H1 (cell line): Measurements from ENCODE around the gene TM4SF20. TPM values are rescaled to one million over a fixed set of nuclear protein-coding genes. Genes with fewer than 3 reads are reported as not detected.

ENCODE experiments used
- CTCF ChIA-PET: fragments of 300-600 bp; sonication (Branson Sonifier 250); formaldehyde crosslinking; loops from one replicate; lab custom pipeline; 2021; ENCODE audit not compliant: partially characterized antibody; lab: Charles Lee
- POLR2A ChIA-PET: fragments of 300-600 bp; sonication (Branson Sonifier 250); formaldehyde crosslinking; loops from one replicate; lab custom pipeline; 2021; ENCODE audit warnings: inconsistent platforms; ENCODE audit not compliant: partially characterized antibody; lab: Charles Lee
- DNase-seq, 2 experiments: peaks; one replicate each; pipeline versions ENCODE4 v3.0.0 to v3.0.0-alpha.2; 2010 to 2022; ENCODE audit warnings: low spot score in 2 of 2, low read depth in 1 of 2, mixed read lengths in 1 of 2
- FAIRE-seq: peaks from 2 replicates; lab custom pipeline; 2011; peaks lifted over from hg19 to GRCh38; lab: Jason Lieb, UNC
- H2AFZ ChIP-seq: 2 replicates; pipeline ENCODE4 v1.8.1; 2012; ENCODE audit warnings: low read length, inconsistent platforms
- H2AK5ac ChIP-seq: 2 replicates; pipeline ENCODE4 v1.6.1; 2013; ENCODE audit warnings: low read depth, low read length
- H2BK120ac ChIP-seq: replicated peaks from 2 replicates; pipeline ENCODE3; 2013; ENCODE audit warnings: low read depth, low read length, inconsistent platforms
- H2BK12ac ChIP-seq: 2 replicates; pipeline ENCODE4 v1.6.1; 2013; ENCODE audit warnings: low read depth, low read length
- H2BK15ac ChIP-seq: 2 replicates; pipeline ENCODE4 v1.6.1; 2013; ENCODE audit warnings: low read length
- H2BK20ac ChIP-seq: 2 replicates; pipeline ENCODE4 v1.6.1; 2013; ENCODE audit warnings: low read length
- H2BK5ac ChIP-seq: 2 replicates; pipeline ENCODE4 v1.6.1; 2013; ENCODE audit warnings: low read depth, low read length
- H3K14ac ChIP-seq: 2 replicates; pipeline ENCODE4 v1.6.1; 2013; ENCODE audit warnings: inconsistent platforms; ENCODE audit not compliant: insufficient read length
- H3K18ac ChIP-seq: 2 replicates; pipeline ENCODE4 v1.6.1; 2013; ENCODE audit warnings: low read length; ENCODE audit errors: extremely low read depth
- H3K23ac ChIP-seq: 2 replicates; pipeline ENCODE4 v1.6.1; 2013; ENCODE audit warnings: inconsistent platforms; ENCODE audit not compliant: insufficient read length
- H3K23me2 ChIP-seq: 2 replicates; pipeline ENCODE4 v1.6.1; 2013; ENCODE audit warnings: low read depth, low read length
- H3K27ac ChIP-seq: 2 replicates; pipeline ENCODE4 v1.6.1; 2011; ENCODE audit warnings: low read depth, low read length, inconsistent platforms
- H3K27me3 ChIP-seq, 4 experiments: replicated peaks in 1 of 4; 1 replicate in 1 of 4; 2 replicates in 3 of 4; pipeline versions ENCODE4 v1.6.1 to v1.8.1; 2011 to 2013; ENCODE audit warnings: low read length in 3 of 4, mild to moderate bottlenecking in 3 of 4, inconsistent platforms in 2 of 4, mixed read lengths in 2 of 4, moderate library complexity in 1 of 4; ENCODE audit not compliant: control insufficient read depth in 3 of 4, insufficient read depth in 3 of 4; ENCODE audit errors: extremely low read depth in 1 of 4
- H3K36me3 ChIP-seq, 4 experiments: 2 replicates each; pipeline versions ENCODE4 v1.6.1 to v1.8.1; 2011 to 2013; ENCODE audit warnings: mild to moderate bottlenecking in 4 of 4, low read length in 3 of 4, moderate library complexity in 2 of 4, control low read depth in 1 of 4, inconsistent platforms in 1 of 4; ENCODE audit not compliant: insufficient read depth in 4 of 4, control insufficient read depth in 2 of 4
- H3K4ac ChIP-seq: replicated peaks from 2 replicates; pipeline ENCODE3; 2013; ENCODE audit warnings: low read length, low read depth, mixed read lengths, inconsistent platforms; ENCODE audit not compliant: insufficient read length
- H3K4me1 ChIP-seq, 4 experiments: replicated peaks in 1 of 4; 1 replicate in 1 of 4; 2 replicates in 3 of 4; pipeline versions ENCODE4 v1.6.1 to v1.8.1; 2011 to 2013; ENCODE audit warnings: low read length in 3 of 4, inconsistent platforms in 2 of 4, mixed read lengths in 1 of 4; ENCODE audit not compliant: insufficient read depth in 4 of 4, control insufficient read depth in 3 of 4
- H3K4me2 ChIP-seq, 2 experiments: 2 replicates each; pipeline versions ENCODE4 v1.6.1 to v1.8.1; 2011 to 2013; ENCODE audit warnings: low read depth in 2 of 2, low read length in 2 of 2, control low read depth in 1 of 2, inconsistent platforms in 1 of 2, mild to moderate bottlenecking in 1 of 2; ENCODE audit not compliant: insufficient read depth in 1 of 2
- H3K4me3 ChIP-seq, 4 experiments: fragments of 200-600, 300-600 bp in 1 of 4; sonication (generic), shearing (Covaris generic), sonication (Bioruptor Twin) in 1 of 4; 2 replicates each; pipeline versions ENCODE4 v1.5.1 to v1.8.1; 2011 to 2016; ENCODE audit warnings: low read length in 4 of 4, low read depth in 3 of 4, control low read depth in 2 of 4, inconsistent platforms in 2 of 4, mild to moderate bottlenecking in 2 of 4, mixed read lengths in 1 of 4, moderate library complexity in 1 of 4; ENCODE audit not compliant: insufficient read depth in 2 of 4; ENCODE audit errors: extremely low read depth in 1 of 4
- H3K56ac ChIP-seq: replicated peaks from 2 replicates; pipeline ENCODE3; 2013; ENCODE audit warnings: low read depth, mild to moderate bottlenecking, mixed read lengths, low read length, inconsistent platforms; ENCODE audit not compliant: insufficient read length
- H3K79me1 ChIP-seq: 2 replicates; pipeline ENCODE4 v1.6.1; 2013; ENCODE audit warnings: low read depth, low read length, control low read depth
- H3K79me2 ChIP-seq, 2 experiments: 2 replicates each; pipeline versions ENCODE4 v1.6.1 to v1.8.1; 2012 to 2013; ENCODE audit warnings: low read length in 2 of 2, mild to moderate bottlenecking in 2 of 2, inconsistent platforms in 1 of 2; ENCODE audit not compliant: insufficient read depth in 2 of 2, control insufficient read depth in 1 of 2
- H3K9ac ChIP-seq, 4 experiments: replicated peaks in 1 of 4; 1 replicate in 1 of 4; 2 replicates in 3 of 4; pipeline versions ENCODE4 v1.6.1 to v1.8.1; 2011 to 2013; ENCODE audit warnings: low read depth in 3 of 4, low read length in 3 of 4, control low read depth in 2 of 4, mild to moderate bottlenecking in 2 of 4, moderate library complexity in 2 of 4, inconsistent platforms in 1 of 4; ENCODE audit errors: extremely low read depth in 1 of 4
- H3K9me3 ChIP-seq, 2 experiments: 2 replicates each; pipeline versions ENCODE4 v1.6.1 to v1.8.1; 2012 to 2013; ENCODE audit warnings: mild to moderate bottlenecking in 2 of 2, moderate library complexity in 2 of 2, control low read depth in 1 of 2, inconsistent platforms in 1 of 2, low read depth in 1 of 2, low read length in 1 of 2, mixed read lengths in 1 of 2; ENCODE audit not compliant: insufficient read depth in 2 of 2
- H4K20me1 ChIP-seq, 2 experiments: replicated peaks in 1 of 2; 2 replicates each; pipeline versions ENCODE3 to v1.8.1; 2011 to 2013; ENCODE audit warnings: inconsistent platforms in 2 of 2, low read length in 2 of 2, mild to moderate bottlenecking in 1 of 2; ENCODE audit not compliant: insufficient read depth in 2 of 2, control insufficient read depth in 1 of 2
- H4K5ac ChIP-seq: 2 replicates; pipeline ENCODE4 v1.6.1; 2013; ENCODE audit warnings: low read length, low read depth, mixed read lengths, inconsistent platforms; ENCODE audit not compliant: insufficient read length
- H4K8ac ChIP-seq: 2 replicates; pipeline ENCODE4 v1.8.0; 2013; ENCODE audit warnings: mild to moderate bottlenecking, moderate library complexity, low read length, inconsistent platforms; ENCODE audit not compliant: insufficient read depth; ENCODE audit errors: extremely low read depth
- H4K91ac ChIP-seq: replicated peaks from 2 replicates; pipeline ENCODE3; 2013; ENCODE audit warnings: low read length, mixed read lengths, inconsistent platforms; ENCODE audit not compliant: insufficient read length
- CBX8 ChIP-seq: fragments of 300-800, 300-1000 bp; sonication (generic); IDR thresholded peaks from 2 replicates; pipeline ENCODE4 v1.7.1; 2016; ENCODE audit warnings: low read depth, low read length, borderline replicate concordance
- GTF2F1 ChIP-seq: IDR thresholded peaks from 2 replicates; pipeline ENCODE4 v1.6.1; 2012; ENCODE audit warnings: low read depth, low read length, improper control_type of control experiment, borderline replicate concordance
- RBBP5 ChIP-seq: IDR thresholded peaks from 2 replicates; pipeline ENCODE4 v1.7.1; 2012; ENCODE audit warnings: low read depth, mild to moderate bottlenecking, inconsistent platforms, low read length, moderate library complexity, borderline replicate concordance
- WGBS, 2 experiments: shearing (Covaris generic) in 1 of 2; methylation state at CpG; one replicate each; pipeline versions ENCODE4 v1.1.6 to v1.1.7; 2013 to 2015; ENCODE audit warnings: low lambda C conversion rate in 2 of 2, mixed read lengths in 2 of 2, inconsistent platforms in 1 of 2, low coverage in 1 of 2, missing lambda C conversion rate in 1 of 2; ENCODE audit not compliant: insufficient replicate concordance in 2 of 2, insufficient coverage in 1 of 2, insufficient read length in 1 of 2; ENCODE audit errors: extremely low coverage in 1 of 2, missing lambda C conversion rate in 1 of 2; 5-methylcytosine and 5-hydroxymethylcytosine counted together
- polyA plus RNA-seq, 7 experiments: library from polyadenylated mRNA; depleted of rRNA in 3 of 7; stranded (reverse) in 5 of 7; unstranded in 2 of 7; fragments of >200 nt in 5 of 7; fragments of 200-250 nt in 2 of 7; gene quantifications; 1 replicate in 5 of 7; 2 replicates in 1 of 7; 4 replicates in 1 of 7; pipeline versions ENCODE4 v1.2.1 to v1.2.3, GENCODE V29; 2011 to 2013; ENCODE audit warnings: missing spikeins in 2 of 7, mixed read lengths in 2 of 7
- total RNA-seq: library from RNA; stranded (reverse); fragmentation: NEBNext Ultra II Directional; extraction: Animal tissue kit (Norgen Biotek cat#: 25700); gene quantifications from 2 replicates; pipeline ENCODE4 v1.2.1, GENCODE V29; 2021

Gene TM4SF20
- total and polyA plus RNA-seq, 2 of the 8 experiments (the other 6 are each of a cell fraction or from before 2014, with no cell fraction given), result not detected

- 2% methylated on average over 53 of the region's 67 CpGs; no CpG with 5 or more reads in 1 of the 2 experiments for WGBS, 2 experiments
- TF ChIP-seq RBBP5 (0 out of 2 replicates have a peak, but pooled peaks have one; percentile 64), CBX8 (no peak), GTF2F1 (no peak)
Measured at GRCh38 chr2:227324995-227325838, 53.9 kb downstream of the TM4SF20 start, which contains the start of gene MFF. Gene MFF, plus strand, starts transcription at chr2:227325251. Its CDS starts 5,415 bp downstream, at chr2:227330666.

More at GRCh38 chr2:227324995-227325838, 53.9 kb downstream of the TM4SF20 start, which contains the start of gene MFF:
- Histone ChIP-seq H4K8ac (peak within 1 kb of the TSS; percentile 81; the same call in 1 of the 2 replicates), H2BK12ac (no peak within 1 kb of the TSS; the same call in 1 of the 2 replicates), H4K20me1 (peaks cover 0 to 3% of the 10 kb centered on the region in 2 experiments), H3K4ac (peak within 1 kb of the TSS; percentile 41), H3K36me3 (peaks cover 0 to 6% (median 2%) of the 10 kb centered on the region in 4 experiments; a peak in 3 of 8 replicates), H3K9ac (peak within 1 kb of the TSS; percentile 66 to 83 (median 78)), H2AFZ (peak within 1 kb of the TSS; percentile 95), H2BK5ac (peak within 1 kb of the TSS; percentile 66), H3K4me2 (peak within 1 kb of the TSS; percentile 69 to 85), H4K5ac (no peak within 1 kb of the TSS), H3K27me3 (no peaks in the 10 kb centered on the region), H3K56ac (no peak within 1 kb of the TSS), H2AK5ac (no peak within 1 kb of the TSS), H3K23me2 (no peaks in the 10 kb centered on the region; the same call in 1 of the 2 replicates), H2BK20ac (no peak within 1 kb of the TSS), H3K9me3 (peaks cover 9 to 22% of the 10 kb centered on the region in 2 experiments; a peak in 3 of 4 replicates), H3K79me1 (no peaks in the 10 kb centered on the region), H3K18ac (peak within 1 kb of the TSS; percentile 97), H3K14ac (no peak within 1 kb of the TSS), H3K23ac (no peak within 1 kb of the TSS), H2BK15ac (no peak within 1 kb of the TSS), H3K4me1 (no peaks in the 10 kb centered on the region; a peak in 2 of 7 replicates), H3K27ac (peak within 1 kb of the TSS; percentile 71), H2BK120ac (no peak within 1 kb of the TSS), H3K79me2 (peaks cover 4 to 48% of the 10 kb centered on the region in 2 experiments; a peak in 3 of 4 replicates), H3K4me3 (peak within 1 kb of the TSS; percentile 56 to 95 (median 82)), H4K91ac (no peak within 1 kb of the TSS)
- ChIA-PET POLR2A (interaction anchor here (0.8 to 2.2 kb wide), 5 partner anchors 11 to 28 kb away, joined by 3 to 9 read pairs (median 4); no protein-coding TSS in a partner anchor), CTCF (interaction anchor here (0.7 kb wide), 3 partner anchors 22 to 831 kb away, joined by 3 to 4 read pairs (median 3); no protein-coding TSS in a partner anchor)
- peak; percentile 36 for FAIRE-seq
- peak; percentile 61 to 86 for DNase-seq
